ENCODE results near the gene AOC2.
"Not testable (repeated sequence)": the region's sequence is repeated elsewhere in the genome, so short reads cannot be mapped to it uniquely, and the experiment has no call there.

AOC2 gene

DNA sequence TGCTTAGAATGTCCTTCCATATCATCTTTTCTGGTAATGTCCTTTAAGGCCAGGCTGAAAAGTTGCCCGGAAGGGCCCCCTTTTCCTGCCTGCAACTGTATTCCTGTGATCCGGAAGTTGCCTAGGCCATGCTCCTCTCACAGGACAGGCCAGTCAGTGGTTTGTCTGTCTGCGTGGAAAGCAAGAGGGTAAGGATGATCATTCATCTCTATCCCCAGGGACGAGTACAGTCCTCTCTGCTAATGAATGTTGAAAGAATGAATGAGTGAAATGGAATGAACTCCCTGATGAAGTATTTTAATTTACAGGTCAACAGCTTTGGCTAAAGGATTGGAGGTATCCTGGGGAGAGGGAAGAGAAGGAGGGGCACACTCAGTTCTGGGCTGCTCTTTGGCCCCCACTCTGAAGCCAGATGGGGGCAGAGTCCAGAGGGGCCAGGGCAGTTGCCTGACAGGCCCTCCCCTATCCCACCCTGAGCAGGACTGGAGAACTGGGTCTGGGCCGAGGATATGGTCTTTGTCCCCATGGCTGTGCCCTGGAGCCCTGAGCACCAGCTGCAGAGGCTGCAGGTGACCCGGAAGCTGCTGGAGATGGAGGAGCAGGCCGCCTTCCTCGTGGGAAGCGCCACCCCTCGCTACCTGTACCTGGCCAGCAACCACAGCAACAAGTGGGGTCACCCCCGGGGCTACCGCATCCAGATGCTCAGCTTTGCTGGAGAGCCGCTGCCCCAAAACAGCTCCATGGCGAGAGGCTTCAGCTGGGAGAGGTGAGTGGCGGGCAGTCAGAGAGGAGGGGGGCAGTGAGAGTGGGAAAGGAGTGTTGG is 9.8 kb downstream of the AOC2 start:
- DNase-seq, result no peak

GRCh38 chr17:42855048-42855596 is 10.7 kb downstream of the AOC2 start:
- DNase-seq, result peak; percentile 78 to 81 (median 78)

- DNase-seq, result not testable (repeated sequence)
Observed at GRCh38 chr17:42856093-42856492, 11.7 kb downstream of the AOC2 start.

- DNase-seq, result not testable (repeated sequence)
Observed at GRCh38 chr17:42856516-42856915, 12.1 kb downstream of the AOC2 start.

DNA sequence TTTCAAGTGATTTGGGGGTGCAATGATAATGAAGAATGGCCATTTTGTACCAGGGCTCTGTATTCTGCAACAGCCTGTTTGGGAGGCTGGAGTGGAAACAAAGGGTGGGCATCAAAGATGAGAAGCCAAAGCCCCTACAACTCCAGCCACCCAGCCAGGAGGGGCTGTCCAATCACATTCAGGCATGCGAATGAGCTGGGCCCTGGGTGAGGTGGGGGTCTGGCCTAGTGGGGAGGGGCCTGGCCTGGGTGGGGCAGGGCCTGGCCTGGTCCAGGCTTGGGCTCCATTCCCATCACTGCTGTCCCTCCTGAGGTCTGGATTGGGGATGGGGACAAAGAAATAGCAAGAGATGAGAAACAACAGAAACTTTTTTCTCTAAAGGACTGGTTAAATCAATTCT is 13.0 kb downstream of the AOC2 start:
- DNase-seq, result no peak

DNA sequence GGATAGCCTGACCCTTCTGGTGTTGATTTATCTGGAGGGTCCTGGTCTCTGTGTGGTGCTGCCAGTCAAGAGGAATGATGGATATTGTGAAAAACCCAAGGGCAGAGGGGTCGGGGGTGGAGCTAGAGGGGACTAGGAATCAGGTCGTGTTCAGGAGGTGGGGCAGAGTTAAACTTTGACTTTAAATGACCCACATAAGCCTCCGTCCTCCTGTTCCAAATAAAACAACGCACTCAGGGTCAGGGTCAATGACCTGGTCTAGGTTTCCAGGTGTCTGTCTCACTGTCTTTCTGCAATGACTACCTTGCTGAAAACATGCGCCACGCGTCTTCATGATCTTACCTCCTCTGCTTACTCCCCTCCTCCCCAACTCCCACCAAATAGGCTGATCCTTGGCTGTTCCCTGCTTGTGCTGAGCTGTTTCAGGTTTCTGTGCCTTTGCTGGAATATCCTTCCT is 21.3 kb downstream of the AOC2 start:
- no peak for DNase-seq

- no peak for DNase-seq
Observed at GRCh38 chr17:42866216-42866615, 21.8 kb downstream of the AOC2 start.

GRCh38 chr17:42866631-42867575 is 22.5 kb downstream of the AOC2 start:
- no peak for DNase-seq

DNA sequence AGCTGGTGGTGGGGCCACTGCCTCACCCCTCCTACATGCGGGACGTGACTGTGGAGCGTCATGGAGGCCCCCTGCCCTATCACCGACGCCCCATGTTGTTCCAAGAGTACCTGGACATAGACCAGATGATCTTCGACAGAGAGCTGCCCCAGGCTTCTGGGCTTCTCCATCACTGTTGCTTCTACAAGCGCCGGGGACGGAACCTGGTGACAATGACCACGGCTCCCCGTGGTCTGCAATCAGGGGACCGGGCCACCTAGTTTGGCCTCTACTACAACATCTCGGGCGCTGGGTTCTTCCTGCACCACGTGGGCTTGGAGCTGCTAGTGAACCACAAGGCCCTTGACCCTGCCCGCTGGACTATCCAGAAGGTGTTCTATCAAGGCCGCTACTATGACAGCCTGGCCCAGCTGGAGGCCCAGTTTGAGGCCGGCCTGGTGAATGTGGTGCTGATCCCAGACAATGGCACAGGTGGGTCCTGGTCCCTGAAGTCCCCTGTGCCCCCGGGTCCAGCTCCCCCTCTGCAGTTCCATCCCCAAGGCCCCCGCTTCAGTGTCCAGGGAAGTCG is 23.4 kb downstream of the AOC2 start:
- DNase-seq, result not testable (repeated sequence)

DNA sequence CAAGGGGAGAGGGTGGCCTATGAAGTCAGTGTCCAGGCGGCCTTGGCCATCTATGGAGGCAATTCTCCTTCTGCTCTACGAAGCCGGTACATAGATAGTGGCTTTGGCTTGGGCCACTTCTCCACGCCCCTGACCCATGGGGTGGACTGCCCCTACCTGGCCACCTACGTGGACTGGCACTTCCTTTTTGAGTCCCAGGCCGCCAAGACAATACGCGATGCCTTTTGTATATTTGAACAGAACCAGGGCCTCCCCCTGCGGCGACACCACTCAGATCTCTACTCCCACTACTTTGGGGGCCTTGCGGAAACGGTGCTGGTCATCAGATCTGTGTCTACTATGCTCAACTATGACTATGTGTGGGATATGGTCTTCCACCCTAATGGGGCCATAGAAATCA is 24.0 kb downstream of the AOC2 start:
- no peak for DNase-seq

- no peak for DNase-seq
Observed at GRCh38 chr17:42871647-42872046, 27.3 kb downstream of the AOC2 start.

GRCh38 chr17:42872251-42872965 is 28.0 kb downstream of the AOC2 start:
- no peak for DNase-seq

DNA sequence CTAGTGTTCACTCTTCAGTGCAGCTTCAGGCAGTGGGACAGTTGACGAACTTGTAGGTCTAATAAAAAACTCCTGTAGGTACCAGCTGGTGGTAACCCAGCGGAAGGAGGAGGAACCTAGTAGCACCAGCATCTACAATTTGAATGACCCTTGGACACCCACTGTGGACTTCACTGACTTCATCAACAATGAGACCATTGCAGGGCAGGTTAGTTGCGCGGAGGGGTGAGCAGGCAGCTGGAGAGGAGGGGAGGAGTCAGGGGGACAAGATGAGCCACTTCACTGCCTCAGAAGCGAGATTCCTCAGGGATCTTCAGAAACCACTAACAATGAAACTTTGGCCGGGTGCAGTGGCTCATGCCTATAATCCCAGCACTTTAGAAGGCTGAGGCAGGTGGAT is 28.9 kb downstream of the AOC2 start:
- no peak for DNase-seq

- DNase-seq, result not testable (repeated sequence)
Observed at GRCh38 chr17:42873932-42874695, 29.7 kb downstream of the AOC2 start.

GRCh38 chr17:42877037-42877436 is 32.7 kb downstream of the AOC2 start:
- no peak for DNase-seq

DNA sequence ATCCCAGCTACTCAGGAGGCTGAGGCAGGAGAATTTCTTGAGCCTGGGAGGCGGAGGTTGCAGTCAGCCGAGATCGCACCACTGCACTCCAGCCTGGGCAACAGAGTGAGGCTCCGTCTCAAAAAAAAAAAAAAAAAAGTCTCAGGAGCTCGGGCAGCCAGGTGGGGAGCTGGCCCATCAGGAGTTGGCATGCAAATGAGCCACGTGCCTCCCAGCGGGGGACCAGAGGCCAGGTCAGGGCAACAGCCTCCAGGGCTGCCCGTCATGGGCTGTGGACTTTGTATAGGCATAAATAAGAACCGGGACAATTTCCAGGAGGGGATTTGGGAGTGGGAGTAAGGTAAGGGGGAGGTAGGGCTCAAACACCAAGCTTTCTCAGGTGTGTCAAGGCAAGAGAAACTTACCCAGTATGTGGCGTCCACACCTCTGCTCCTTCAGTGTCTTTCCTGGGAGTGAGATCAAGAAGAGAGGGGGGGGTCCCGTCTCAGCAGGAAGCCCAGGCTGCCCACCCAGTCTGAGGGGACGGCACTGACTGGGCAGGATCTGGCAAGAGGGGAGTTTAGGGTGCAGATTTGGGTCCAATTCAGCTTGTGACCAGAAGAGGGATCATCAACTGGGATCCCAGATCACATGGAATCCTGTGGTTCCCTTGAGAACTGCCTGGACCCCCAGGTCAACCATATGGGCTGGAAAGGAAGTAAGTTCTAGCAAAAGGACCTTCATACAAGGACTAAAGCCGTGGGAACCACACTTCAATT is 33.9 kb downstream of the AOC2 start:
- no peak for DNase-seq

- no peak for DNase-seq
Observed at GRCh38 chr17:42878924-42879595, 34.7 kb downstream of the AOC2 start.

GRCh38 chr17:42879596-42879985 is 35.2 kb downstream of the AOC2 start:
- DNase-seq, result no peak

- DNase-seq, result no peak
Observed at GRCh38 chr17:42880776-42881310, 36.5 kb downstream of the AOC2 start.

GRCh38 chr17:42881706-42882105 is 37.3 kb downstream of the AOC2 start:
- DNase-seq, result not testable (repeated sequence)

Measured in suppressor macrophage treated with lipopolysaccharide for 1 hour (primary cell).